Measurements from ENCODE around the gene SAFB.
"Not testable (repeated sequence)": the region's sequence is repeated elsewhere in the genome, so short reads cannot be mapped to it uniquely, and the experiment has no call there.

The SAFB gene

DNA sequence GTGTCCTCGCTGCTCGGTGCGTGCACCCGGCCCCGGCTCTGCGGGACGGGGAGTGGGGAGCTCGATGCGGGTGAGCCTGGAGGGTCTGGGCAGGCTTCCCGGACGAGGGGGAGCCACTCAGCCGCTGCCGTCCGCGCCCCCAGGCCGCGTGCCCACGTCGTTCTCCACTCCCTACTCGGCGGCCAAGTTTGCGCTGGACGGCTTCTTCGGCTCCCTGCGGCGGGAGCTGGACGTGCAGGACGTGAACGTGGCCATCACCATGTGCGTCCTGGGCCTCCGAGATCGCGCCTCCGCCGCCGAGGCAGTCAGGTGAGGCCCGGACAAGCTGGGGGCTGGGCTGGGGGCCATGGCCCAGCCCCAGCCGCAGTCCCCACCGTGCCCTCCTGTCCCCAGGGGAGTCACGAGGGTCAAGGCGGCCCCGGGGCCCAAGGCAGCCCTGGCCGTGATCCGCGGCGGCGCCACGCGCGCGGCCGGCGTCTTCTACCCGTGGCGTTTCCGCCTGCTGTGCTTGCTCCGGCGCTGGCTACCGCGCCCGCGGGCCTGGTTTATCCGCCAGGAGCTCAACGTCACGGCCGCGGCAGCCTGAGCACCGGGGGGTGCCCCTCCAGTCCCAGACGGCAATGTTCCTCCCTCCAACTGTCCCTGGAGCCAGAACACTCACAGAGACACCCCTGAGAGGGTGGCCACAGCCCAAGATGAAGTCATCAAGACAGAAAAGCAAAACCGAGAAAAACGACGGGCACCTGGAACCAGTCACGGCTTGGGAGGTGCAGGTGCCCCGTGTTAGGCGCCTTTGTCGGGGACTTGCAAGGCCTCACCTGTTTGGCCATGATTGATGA, 64.7 kb downstream of the SAFB start:
- DNase-seq = no peak

- not testable (repeated sequence) for DNase-seq
These were observed 65.5 kb downstream of the SAFB start for GRCh38 chr19:5688262-5688881.

- DNase-seq = peak; percentile 91 to 94
These were observed 67.5 kb downstream of the SAFB start, which contains the start of gene RPL36 for GRCh38 chr19:5690125-5690954. RPL36 (plus strand) TSS chr19:5690295; CDS start chr19:5690508, 213 bp downstream.

DNA sequence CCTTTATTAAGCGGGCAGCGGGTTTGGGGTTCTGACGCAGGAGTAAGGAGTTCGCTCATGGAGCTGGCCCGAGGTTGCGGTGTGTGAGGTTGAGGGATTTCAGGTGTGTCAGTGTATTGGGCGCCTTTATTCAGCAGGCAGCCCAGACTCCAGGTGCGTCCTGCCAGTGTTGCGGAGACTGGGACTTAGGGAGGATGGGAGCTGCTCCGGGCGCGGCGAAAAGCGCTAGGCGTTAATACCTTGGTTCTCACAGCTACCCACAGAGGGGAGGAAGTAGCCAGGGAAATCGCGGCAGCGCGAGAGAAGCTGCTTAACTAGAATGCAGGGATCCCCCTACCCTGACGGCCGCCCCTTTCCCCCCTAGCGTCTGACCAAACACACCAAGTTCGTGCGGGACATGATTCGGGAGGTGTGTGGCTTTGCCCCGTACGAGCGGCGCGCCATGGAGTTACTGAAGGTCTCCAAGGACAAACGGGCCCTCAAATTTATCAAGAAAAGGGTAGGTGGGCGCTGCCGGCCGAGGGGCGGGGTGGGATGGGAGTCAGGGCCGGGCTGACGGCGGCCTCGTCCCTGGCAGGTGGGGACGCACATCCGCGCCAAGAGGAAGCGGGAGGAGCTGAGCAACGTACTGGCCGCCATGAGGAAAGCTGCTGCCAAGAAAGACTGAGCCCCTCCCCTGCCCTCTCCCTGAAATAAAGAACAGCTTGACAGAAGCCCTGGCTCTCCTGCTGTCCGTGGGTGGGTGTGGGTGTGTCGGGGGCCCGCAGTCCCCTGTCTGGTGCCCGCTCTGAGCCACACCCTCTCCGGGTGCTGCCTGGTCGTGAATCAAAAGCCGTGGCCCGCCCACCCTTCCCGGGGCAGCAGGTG, 68.3 kb downstream of the SAFB start:
- peak in 1 of 2 donors; percentile 7 for DNase-seq

DNA sequence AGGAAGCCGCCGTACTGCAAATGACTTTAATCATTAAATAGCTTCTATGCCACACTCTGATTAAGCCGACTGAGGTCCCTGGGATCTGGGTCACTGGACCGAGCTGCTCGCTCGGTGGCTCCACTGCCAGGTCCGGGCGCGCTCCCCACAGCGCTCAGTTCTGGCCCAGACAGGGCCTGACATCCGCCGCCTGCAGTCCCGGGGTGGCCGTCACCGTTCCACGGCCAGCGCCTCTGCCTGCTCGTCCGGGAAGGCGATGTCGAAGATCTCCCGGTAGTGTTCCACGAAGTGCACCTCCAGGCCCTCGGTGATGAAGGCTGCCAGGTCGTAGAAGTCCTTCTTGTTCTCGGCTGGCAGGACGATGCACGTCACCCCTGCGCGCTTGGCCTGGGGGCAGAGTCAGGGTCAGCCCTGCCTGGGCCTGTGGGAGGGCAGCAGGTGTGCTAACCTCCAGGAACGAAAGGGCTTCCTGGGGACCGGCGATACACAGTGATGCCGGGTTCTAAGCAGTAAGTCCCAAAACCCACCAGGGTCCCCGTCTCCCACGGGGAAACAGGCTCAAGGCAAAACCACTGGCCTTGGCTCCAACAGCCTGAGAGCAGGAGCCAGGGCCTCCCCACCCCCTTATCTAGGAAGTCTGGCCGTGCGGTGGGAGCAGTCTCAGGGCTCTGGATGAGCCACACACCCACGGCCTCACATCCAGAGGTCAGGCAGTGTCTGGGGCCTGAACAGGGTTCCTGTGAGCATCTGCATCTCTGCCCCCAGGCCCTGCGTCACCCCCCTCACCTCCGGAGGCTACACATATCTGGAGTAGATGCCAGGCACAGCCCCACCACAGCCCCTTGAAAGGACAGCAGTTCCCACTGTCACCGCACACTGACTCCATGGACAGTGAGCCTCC, 69.2 kb downstream of the SAFB start:
- no peak for DNase-seq

DNA sequence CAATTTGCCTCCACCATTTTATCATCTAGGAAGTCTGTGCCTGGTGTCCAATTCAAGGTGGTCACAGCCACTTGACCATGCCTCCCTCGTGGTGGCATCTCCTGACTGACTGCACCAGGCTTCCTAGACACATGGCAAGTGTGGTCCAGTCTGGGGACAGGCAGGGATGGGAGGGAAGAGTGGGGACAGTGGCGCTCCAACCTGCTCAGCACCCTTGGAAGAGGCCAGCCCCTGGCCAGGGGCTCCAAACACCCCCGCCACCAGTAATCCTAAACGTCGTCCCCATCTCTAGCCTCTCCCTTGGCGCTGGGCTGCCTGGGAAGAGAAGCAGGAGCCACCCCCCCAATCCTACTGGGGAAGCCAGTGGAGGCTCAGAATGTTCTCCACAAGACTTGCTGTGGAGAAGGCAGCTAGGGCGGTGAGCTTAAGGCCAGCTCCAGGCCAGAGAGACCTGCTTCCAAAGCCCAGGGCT, 69.9 kb downstream of the SAFB start:
- no peak for DNase-seq

DNA sequence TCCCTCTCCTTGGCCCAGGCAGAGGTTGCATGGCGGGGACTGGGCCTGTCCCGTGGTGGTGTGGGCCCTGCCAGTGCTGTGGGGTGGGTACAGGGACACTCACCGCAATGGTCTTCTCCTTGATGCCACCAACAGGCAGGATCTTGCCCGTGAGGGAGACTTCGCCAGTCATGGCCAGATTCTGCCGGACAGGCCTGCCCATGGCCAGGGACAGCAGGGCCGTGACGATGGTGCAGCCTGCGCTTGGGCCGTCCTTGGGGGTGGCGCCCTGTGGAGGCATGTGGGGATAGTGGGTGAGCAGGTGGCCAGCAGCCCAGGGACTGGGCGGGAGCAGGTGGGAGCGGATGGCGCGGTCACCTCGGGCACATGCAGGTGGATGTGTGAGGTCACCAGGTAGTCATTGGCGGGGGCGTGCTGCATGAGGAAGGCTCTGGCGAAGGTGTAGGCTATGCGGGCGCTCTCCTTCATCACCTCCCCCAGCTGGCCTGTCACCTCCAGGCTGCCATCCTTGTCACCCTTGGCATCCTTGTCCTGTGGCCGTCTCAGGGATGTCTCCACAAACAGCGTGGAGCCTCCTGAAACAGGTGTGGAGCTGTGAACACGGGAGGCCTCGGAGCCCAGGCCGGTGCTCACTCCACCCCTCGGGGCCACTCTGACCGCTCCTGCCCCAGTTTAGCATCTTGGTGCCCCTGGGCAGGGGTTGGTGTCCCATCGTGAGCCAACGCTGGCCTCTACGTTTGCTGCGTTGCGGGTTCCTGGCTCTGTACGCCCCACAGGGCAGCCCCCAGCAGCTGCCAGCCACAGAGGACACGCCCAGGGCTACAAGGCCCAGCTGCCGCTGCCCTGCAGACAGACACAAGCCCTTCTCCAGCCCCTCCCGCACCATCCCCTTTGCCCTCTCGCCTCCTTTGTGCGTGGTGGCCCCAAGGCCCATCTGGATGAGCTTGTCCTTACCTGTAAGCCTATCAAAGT, 70.6 kb downstream of the SAFB start:
- DNase-seq = no peak

- DNase-seq = no peak
These were observed 71.5 kb downstream of the SAFB start for GRCh38 chr19:5694167-5694955.

- no peak for DNase-seq
These were observed 72.2 kb downstream of the SAFB start for GRCh38 chr19:5694956-5695648.

DNA sequence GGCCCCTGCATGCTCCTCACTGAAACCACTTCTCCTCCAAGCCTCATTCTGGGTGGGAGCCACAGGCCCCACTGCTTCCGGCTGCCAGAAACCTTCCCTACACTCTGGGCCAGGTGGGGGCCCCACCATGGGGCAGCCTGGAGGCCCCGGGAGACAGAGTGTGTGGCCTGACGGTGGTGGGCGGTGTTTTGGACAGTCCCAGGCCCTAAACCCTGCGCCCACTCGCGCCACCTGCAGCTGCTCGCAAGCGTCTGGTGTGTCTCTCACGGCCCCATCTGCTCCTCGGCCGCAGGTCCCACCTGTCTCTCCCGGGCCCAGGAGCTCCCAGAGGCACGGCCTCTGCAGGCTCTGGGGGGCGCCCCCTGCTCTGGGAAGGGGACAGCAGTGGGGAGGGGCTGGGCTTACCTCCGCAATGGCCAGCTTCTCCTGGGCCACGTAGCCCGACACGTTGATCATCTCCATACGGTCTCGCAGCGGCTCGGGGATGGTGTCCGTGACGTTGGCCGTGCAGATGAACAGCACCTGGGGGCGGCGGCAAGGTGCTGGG, 72.8 kb downstream of the SAFB start:
- DNase-seq = no peak

- DNase-seq = no peak
These were observed 73.5 kb downstream of the SAFB start for GRCh38 chr19:5696196-5697021.

DNA sequence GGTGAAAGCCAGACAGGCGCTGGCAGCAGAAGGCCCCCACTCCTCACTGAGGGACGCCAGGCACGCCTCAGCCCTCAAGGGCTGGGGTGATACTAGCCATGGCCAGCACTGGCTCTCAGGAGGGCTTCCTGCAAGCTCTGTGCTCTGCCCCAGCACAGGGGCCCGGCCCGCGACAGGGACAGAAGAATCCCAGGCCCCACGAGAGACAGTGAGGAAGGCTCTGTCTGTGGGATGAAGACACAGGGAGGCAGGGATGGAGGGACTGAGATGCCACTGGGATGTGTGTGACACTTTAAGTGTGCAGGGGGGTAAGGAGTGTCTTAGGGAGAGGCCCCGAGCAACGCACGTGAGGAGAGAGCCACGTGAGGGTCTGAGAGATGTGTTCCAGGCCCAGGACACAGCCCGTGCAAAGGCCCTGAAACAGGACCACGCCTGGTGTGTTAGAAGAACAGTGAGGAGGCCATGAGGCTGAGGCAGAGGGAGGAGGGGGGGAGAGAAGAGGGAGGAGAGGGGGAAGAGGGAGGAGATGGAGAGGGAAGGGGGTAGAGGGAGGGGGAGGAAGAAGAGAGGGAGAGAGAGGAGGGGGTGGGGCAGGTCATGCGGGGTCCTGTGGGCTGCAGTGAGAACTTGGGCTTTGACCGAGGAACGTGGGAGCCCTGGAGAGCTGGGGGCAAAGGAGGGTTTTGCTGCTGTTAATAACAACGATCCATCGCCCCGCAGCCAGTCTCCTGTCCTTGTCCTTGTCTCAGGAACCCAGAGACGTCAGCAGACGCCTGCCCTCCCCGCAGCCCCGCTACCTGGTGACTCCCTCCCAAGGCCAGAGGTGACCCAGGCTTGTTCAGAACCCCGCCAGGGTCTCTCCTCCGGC, 74.4 kb downstream of the SAFB start:
- no peak for DNase-seq

DNA sequence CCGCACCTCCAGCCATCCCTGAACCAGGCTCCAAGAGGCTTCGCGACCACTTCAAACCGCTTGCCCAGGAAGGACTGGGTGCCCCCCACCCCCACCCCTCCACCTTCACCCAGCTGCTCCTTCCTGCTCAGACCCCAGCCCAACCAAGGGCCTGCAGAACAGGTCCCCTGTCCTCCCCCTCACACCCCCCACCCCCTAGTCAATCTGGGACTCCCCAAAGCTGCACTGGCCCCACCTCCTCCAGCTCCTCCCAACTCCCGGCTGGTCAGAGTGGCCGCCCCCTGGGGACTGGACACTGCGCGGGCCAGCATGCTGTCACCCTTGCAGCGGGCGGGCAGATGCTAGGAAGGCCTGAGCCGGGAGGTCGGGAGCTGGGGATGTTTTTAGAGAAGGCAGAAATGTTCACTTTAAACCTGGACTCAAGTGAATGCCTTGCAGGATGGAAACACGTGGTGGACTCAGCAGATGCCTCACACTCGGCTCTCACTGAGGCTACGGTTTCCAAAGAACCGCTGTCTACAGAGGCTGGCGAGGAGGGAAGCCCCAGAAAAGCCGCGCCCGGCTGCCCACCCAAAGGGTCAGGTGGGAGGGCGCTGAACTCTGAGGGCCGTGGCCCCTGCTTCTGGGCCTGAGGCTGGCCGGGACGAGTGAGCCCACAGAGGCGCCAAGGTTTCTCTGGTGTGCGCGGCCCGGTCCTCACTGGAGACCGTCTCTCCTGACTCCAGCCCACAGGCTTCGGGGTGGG, 75.2 kb downstream of the SAFB start:
- no peak for DNase-seq

GRCh38 chr19:5698635-5699422, 75.9 kb downstream of the SAFB start:
- no peak for DNase-seq

All from bone marrow (tissue), 2 donors.